HG02642 (cell line): ENCODE measurements around the gene CLK3.

Experiments
- ATAC-seq: cut with Tn5 transposase; IDR thresholded peaks from one replicate; pipeline ENCODE4 v1.9.1; 2021; ENCODE audit warnings: mild to moderate bottlenecking; ENCODE audit not compliant: unreplicated experiment, poor library complexity

The CLK3 gene

DNA sequence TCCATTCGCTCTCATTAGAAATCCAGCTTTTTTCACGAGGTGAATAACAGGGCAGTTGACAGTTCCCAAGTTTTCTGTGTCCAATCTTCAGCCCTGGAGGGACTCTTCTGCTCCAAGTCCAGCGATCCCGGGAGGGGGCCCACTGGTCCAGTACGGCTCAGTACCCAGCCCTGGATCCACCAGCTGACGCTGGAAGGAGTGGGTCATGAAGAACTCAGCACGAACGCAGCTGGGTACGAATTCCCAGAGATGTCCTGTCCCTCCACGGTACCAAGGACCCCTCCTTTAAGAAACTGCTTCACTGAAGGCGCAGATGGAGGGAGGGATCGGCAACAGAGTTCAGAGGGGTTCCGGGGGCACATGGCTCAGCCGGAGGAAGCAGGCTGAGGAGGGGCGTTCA, 16.5 kb upstream of the CLK3 start:
- no peak for ATAC-seq

DNA sequence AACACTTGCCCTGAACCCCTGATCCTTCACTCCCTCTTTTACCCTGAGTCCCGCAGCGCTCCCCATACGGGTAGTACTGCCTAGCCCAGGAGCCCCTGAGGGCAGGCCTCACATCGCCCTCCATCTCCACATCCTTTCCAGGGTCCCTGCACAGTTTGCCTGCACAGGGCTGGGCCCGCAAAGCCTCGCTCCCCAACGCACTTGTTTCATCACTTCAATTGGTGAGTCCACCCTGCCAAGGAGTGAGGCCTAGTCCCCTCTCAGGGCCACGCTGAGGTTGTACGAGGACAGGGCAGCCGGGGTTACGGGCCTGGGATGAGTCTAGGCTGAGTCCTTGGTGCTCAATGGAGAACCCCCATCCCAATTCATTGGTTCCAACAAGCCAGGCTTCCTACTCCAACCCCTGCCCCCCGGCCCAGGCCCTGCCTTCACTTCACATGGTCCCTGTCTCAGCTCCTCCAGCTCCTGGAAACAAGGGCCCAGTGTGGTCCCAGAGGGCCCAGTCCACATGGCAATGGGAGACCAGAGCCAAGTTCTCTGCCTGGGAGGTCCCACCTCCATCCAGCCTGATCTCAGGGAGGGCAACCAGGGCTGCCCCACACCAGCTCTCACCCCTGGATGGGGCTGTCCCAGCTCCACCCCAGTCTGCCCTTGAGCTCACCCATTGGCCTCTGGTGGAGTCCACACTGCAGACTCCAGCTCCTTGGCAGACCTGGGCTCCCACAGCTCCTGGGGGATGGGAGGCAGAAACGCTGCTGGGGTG, 12.4 kb upstream of the CLK3 start:
- no peak for ATAC-seq

DNA sequence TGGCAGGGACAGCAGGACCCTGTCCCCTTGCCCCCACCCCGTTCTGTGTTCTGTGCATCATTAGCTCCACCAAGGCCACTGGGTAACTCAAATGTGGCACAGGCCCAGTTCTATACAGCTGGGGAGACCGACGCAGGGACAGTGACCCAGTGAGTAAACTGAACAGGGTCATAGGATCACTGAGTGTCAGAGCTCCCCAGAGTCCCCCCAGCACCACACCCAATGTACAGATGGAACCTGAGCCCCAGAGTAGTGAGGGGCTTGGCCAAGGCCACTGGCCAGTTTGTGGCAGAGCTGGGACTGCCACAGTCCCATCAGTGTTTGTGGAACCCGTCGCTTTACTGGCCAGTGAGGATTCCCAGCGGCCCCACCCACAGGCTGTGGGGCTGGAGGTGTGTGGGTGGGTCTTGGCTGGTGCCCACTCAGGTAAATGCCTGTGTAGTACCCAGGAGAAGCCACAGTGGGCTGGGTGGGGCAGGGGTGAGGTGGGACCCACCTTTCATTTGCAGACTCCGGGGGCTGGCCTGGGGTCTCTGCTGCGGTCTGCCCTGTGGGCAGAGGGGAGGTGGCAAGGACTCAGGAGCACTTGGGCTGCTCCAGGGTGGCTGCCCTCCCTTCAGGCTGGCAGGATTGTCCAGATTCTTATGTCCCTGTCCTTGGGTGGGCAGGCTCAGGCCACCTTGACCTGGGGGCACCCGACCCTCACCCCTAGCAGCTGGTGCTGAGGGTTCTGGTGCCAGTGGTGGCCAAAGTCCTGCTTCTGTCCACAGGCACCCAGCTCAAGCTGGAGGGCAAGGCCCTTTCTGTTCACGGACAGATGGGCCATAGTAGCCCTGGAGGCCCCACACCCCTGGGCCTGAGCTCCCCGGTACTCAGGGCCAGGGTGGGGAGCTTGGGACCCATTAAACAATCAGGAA, 11.6 kb upstream of the CLK3 start:
- ATAC-seq: no peak

DNA sequence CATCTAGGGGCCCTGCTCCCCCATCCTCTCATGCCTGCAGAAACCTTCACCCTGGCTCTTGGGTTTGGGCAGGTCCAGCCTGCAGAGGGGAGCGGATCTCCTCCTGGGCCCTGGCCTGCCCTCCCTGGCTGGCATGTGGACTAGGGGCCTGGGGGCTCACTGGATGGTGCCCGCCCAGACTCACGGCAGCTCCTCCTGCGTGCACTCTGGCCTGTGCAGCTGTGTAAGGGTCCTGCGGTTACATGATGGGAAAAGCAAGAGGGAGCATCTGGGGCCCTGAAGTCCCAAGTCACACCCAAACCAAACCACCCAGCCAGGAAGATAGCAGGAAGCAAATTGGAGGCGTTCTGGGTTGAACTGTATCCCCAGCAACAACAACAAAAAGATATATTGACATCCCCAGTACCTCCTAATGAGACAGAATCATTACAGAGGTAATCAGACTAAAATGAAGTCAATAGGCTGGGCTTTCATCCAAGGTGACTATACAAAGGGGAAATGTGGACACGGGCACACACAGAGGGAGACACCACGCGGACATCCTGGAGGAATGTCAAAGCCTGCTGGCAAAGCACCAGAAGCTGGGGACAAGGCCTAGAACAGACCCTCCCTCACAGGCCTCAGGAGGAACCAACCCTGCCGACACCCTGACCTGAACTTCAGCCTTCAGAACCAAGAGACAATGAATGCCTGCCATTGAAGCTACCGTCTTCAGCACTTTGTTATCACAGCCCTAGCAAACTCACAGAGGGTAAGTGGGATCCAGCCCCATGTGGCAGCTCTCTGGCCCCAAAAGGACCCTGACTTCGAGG, 10.4 kb upstream of the CLK3 start:
- no peak for ATAC-seq

DNA sequence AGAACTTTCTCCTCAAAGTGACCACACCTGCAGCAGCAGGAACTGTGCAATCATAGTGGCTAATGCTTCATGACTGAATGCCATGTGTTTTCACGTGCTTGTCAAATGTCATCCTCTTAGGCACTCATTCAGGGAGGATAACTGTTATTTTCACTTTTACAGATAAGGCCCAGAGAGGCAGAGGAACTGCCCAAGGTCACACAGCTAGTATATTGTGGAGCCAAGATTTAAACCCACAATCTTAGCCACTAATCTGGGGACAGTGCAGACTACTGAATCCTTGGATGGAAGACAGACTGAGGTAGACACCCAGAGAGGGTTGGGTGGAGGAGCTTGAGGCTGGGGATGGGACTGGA, 9.9 kb upstream of the CLK3 start:
- no peak for ATAC-seq

DNA sequence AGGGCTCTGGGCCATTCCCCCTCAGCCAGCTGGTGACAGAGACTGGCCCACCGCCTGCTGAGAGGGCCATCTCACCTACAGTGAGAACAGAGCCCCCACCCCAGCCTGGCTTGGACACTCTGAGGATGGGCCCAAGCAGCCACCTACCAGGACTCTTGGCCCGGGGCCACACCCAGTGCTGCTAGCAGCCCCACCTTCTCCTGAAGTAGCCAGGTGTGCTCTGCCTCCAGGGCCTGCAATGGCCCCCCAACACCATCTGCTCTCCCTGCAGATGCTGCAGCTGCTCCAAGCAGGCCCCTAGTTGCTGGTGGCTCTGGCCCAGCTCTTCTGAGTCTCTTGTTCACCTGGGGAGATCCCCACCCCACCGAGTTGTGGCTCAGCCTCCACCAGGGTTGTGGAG, 6.8 kb upstream of the CLK3 start:
- no peak for ATAC-seq

DNA sequence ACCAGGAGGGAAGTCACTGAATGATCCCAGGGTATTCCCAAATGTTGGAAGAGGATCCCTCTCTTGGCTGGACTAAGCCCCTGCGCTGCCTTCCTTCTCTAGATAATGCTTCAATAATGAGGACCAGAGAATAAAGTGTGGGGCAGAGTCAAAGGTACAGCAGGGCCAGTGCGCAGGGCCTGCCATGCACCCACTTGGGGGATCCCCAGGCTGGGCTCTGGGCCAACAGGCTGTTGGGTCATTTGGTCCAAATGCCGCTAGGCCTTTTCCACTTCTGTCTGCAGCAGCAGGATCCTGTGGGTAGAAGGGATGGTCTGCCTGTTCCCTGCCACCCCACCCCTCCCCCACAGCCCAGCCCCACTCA, 5.7 kb upstream of the CLK3 start:
- ATAC-seq: no peak

DNA sequence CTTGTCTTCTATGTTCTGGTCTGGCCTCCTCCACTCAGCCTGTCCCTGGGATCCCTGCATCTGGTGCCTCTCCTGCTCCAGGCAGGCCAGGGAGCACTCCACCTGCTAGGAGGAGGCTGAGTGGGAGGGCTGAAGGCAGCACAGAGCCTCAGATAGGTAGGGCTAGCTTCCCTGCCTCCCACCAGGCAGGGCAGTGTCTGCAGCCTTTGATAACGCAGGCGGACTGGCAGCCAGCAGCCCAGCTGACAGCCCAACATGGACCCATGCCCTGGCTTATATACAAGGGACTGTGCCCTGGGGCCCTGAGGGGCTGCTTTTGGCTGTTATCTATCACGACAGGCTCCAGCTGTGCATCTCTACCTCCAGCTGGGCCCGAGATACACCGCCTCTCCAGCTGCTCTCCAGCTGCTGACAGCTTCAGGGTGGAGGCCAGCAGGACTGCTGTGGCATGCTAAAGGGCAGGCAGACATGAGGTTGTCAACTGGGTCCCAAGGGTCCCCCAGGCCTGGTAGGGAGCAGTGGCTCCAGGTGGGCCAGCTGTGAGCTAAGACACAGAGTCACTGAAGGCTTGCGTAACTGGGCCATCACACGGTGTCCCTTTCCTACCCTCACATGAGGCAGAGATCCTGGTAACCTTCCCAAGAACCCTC, 5.2 kb upstream of the CLK3 start:
- ATAC-seq: no peak

DNA sequence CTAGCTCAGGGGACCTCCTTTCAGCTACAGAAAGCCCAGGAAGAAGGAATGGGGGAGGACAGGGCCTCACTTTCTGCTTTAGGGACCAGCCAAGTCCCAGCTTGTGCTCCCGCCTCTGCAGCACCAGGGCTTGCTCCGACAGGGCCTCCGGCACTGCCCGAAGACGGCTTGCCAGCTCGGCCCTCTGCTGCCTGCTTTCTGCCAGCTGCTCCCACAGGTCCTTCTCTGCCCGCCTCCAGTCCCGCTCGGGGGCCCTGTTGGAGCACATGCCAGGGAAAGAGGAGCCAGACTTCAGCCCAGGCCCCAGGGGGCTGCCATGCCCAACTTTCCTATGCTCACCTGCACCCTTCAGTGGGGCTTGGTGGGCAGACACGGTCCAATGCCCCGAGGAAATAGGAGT, 4.3 kb upstream of the CLK3 start:
- no peak for ATAC-seq

DNA sequence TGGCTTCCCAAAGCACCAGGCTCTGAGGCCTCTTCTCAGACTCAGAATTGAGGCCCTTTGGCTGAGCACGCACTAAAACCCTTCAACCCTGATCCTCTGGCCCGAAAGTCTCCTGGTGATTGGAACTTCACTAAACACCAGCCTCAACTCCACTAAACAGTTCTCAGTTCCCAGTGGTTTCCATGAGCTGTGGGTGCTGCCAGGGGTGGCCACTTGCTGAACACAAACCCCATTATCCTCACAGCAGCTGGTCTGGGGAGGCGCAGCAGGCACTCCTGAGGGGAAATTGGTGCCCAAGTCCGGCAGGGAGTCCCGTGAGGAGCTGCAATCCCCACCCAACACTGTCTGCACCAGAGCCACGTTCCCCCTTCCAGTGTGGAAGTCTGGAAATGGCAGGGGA, 3.8 kb upstream of the CLK3 start:
- ATAC-seq: no peak

DNA sequence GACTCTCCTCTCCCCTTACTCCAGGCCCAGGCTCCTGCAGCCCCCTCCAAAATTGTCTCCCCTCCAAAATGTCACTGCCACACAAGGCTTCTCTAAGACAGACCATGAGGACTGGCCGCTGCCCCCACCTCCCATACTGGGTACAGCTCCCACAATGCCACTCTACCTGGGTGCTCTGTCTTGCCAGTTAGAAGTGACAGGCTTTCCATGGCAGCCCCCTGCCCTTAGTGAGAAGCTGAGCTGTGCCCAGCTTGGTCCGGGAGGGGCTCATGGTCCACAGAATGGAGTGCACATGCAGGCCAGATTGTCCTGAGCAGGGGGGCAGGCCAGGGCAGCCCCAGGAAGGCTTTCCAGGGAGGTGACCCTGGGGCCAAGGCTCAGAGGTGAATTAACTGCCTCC, 3.0 kb upstream of the CLK3 start:
- ATAC-seq: no peak

DNA sequence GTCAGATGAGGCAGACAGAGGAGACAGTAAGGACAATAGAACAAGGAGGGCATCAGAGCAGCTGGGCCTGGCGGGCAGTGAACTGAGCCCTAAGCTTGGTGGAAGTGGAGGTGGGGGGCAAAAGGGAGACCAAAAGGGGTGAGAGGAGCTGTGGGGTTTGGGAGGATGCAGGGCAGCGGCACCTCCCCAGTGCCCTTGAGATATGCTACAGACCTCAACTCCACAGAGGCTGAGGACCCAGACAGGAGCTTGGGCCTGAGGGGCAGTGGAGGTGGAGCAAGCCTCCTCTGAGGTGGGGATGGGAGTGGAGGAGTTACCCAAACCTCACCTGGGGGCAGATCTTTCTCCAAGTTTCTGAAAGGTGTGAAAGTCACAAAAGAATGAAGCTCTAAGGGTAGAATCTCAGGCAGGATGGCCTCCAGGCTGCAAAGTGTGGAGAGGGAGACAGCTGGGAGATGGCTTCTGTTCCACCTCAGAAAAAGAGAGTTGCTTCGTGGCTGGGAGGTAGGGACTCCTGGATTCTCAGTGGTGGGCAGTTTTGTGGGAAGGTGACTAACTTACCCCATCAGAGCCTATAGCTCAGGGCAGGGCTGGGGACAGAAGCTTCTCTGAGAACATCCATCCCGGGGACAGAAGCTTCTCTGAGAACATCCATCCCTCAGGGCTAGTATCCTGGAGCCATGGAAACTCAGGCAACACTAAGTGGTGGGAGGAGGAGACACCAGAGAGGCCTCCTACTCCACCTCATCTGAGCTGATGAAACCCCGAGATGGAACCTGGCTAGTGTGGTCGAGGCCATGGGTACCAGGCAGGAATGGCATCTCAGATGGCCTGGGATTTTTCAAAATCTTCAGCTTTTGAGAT, 2.3 kb upstream of the CLK3 start:
- no peak for ATAC-seq

DNA sequence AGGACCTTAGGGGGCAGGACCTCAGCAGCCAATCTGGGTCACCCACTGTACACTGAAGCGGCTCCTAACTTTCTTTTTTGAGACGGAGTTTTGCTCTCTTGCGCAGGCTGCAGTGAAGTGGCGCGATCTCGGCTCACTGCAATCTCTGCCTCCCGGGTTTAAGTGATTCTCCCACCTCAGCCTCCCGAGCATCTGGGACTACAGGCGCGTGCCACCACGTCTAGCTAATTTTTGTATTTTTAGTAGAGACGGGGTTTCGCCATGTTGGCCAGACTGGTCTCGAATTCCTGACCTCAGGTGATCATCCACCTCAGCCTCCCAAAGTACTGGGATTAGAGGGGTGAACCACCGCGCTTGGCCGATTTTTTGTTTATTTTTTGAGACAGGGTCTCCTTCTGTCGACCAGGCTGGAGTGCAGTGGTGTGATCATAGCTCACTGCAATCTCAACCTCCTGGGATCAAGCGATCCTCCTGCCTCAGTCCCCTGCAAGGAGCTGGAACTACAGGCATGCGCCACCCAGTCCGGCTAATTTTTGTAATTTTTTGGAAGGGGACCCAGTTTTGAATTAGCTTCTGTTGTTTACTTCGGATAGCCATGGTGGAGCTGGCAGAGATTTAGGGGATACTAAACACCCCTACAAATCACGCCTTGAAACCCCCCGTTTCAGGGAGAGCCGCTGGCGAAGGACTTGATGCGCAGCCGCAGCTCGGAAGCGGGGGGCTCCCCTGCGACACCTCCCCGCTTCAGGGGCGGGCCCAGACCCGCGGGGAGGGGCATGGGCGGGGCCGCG, 1.5 kb upstream of the CLK3 start:
- no peak for ATAC-seq

DNA sequence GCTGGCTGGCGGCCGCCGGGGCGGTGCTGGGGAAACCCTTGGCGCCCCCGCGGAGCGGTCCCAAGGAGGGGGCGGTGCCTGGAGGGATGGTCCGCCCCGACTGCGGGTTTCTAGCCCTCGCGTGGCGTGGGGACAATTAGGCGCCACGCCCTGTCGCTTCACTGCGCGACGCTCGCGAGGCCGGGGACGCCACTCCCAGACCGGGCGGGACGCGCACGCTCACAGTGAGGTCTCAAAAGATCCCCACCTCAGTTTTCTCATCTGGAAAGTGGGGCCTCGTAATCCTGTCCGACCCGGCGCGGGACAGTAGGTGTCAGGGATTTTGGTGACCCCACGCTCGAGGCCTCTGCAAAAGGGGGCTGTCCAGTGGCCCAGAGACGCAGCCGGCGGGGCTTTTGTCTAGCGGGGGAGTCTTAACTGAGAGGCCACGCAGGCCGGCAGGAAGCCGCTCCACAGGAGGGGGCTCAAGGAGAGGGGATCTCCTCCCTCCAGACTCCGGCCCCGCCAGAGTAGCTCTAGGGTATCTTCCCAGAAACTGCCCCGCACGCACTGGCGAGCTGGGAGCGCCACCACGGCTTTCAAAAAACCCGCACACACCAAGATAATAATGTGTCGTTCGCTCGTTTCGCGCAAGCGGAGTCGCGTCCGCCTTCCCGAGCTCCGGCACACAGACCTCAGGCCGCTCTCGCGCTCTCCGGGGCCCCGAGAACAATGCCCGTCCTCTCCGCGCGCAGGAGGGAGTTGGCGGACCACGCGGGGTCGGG, 710 bp upstream of the CLK3 start:
- ATAC-seq: peak; percentile 54

DNA sequence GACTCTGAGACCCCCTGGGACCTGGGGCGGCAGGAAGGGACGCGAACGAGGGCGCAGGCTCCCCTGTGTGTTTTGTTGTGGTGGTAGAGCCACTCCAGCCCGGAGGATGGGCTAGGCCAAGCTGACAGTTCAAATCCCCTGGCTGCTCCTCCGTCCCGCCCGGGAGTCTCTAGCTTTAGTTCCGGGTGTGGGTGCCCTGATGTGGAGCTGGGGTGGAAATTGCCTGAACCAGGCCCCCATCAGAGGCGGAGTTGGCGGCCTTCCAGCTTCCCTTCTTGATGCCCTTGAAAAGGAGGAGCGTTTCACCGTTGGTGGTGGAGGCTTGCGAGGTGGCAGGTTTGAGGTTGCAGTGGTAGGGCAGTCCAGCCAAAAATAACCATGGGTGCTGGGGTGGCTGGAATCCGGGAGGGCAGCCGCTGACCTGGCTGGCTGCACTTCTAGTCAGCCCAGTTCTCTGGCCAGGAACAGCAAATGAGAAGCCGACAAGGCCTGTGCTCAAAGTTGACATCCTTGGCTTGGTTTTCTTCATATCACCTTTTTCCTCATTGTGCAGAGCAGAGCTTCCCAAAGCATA, 817 bp downstream of the CLK3 start:
- no peak for ATAC-seq

DNA sequence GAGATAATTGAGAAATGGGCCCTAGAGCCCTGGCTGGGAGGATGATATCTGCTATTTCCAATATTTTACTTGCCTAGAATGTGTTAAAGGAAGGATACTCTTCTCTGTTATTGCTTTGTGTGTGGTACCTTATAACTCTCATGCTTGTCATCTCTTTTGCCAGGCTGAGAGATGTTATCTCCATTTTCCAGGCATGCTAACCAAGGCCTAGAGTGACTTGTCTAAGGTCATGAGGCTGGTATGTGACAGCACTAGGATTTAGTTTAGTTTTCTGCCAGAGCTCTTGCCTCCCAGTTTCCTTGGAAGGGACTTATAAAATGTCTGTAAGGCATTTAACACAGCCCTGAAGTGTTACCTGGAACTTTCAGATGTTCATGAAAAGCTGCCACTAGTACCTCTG, 1.4 kb downstream of the CLK3 start:
- no peak for ATAC-seq

DNA sequence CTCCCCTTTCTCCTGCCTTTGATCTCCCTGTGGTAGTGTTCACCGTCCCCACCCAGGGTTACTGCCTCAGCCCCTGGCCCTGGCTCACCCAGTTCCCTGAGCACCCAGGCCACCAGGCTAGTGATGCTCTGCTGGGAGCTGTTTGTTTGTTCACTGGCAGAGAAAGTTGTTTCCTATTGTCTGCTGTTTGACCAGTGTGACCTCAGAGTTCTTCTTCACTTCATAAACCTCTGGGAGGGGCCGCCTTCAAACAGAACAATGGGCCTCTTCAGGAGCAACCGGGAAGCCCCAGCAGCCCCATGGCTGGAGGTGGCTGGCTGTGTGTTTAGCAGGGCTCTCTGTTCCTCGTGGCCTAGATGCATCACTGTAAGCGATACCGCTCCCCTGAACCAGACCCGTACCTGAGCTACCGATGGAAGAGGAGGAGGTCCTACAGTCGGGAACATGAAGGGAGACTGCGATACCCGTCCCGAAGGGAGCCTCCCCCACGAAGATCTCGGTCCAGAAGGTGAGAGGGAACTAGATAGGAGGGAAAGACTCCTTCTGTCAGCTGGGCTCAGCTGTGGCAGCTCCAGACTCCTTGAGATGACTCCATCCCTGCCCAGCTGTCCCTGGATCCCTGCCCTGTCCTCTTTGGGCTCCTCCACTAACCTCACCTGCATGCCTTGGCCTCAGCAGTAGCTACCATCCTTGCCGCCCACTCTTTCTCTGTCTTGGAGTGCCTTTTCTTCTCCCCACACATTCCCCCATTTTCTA, 3.4 kb downstream of the CLK3 start:
- no peak for ATAC-seq
